HUES48 (cell line): Measurements from ENCODE around the gene TMEM203.

ENCODE experiments used
- H3K27ac ChIP-seq: one replicate; pipeline ENCODE4 v1.7.0; 2013; ENCODE audit warnings: low read depth, low read length, inconsistent platforms
- H3K27me3 ChIP-seq: 2 replicates; pipeline ENCODE4 v1.6.1; 2013; ENCODE audit warnings: mild to moderate bottlenecking, low read length; ENCODE audit not compliant: control insufficient read depth, insufficient read depth
- H3K36me3 ChIP-seq: 2 replicates; pipeline ENCODE4 v1.6.1; 2013; ENCODE audit warnings: low read length; ENCODE audit not compliant: control insufficient read depth, insufficient read depth
- H3K4me1 ChIP-seq: 2 replicates; pipeline ENCODE4 v1.6.1; 2013; ENCODE audit warnings: mild to moderate bottlenecking, low read length; ENCODE audit not compliant: control insufficient read depth, insufficient read depth
- H3K4me3 ChIP-seq: 2 replicates; pipeline ENCODE4 v1.5.1; 2013; ENCODE audit warnings: mild to moderate bottlenecking, low read depth, low read length
- H3K9ac ChIP-seq: 2 replicates; pipeline ENCODE4 v1.6.1; 2013; ENCODE audit warnings: mild to moderate bottlenecking, low read depth, low read length, moderate library complexity
- H3K9me3 ChIP-seq: 2 replicates; pipeline ENCODE4 v1.6.1; 2013; ENCODE audit warnings: low read length; ENCODE audit not compliant: control insufficient read depth, insufficient read depth

The TMEM203 gene

DNA sequence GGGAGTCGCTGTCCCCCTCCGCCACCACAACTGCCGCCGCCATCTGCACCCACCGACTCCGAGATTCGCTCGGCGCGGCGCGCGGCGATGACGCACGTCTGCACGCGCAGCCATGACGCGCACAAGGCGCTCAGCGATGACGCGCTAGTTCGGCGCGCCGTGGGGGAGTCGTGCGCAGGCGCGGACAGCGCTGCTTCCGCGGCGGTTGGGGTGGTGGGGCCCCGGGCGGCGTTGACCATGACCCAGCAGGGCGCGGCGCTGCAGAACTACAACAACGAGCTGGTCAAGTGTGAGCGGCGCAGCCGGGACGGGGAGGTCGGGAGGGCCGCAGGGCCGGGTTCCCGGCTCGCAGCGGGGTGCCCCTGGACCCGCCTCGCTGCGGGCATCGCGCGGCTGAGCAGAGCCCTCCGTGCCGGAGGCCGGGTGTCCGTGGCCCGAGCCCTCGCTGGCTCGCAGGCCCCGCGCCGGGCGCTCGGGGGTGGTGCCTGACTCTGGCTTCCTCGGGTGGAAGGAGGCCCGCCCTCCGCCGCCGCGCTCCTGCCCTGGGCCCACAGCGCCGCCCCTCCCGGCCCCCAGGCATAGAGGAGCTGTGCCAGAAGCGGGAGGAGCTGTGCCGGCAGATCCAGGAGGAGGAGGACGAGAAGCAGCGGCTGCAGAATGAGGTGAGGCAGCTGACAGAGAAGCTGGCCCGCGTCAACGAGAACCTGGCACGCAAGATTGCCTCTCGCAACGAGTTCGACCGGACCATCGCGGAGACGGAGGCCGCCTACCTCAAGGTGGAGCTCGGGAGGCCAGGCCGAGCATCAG, 16.8 kb downstream of the TMEM203 start, which contains the start of the genes ANAPC2 and SSNA1:
ANAPC2 (minus strand) TSS at position 71 of the 807 bp plus-strand sequence; CDS start at position 43, 28 bp downstream.
SSNA1 (plus strand) TSS at position 187 of the 807 bp plus-strand sequence; CDS start at position 238, 51 bp downstream.
- Histone ChIP-seq H3K4me1 (no peaks in the 10 kb centered on the region), H3K9ac (peak within 1 kb of the TSS; percentile 74), H3K9me3 (no peaks in the 10 kb centered on the region), H3K27me3 (no peaks in the 10 kb centered on the region), H3K36me3 (peaks cover 53% of the 10 kb centered on the region), H3K4me3 (peak within 1 kb of the TSS; percentile 87), H3K27ac (peak within 1 kb of the TSS; percentile 93)

DNA sequence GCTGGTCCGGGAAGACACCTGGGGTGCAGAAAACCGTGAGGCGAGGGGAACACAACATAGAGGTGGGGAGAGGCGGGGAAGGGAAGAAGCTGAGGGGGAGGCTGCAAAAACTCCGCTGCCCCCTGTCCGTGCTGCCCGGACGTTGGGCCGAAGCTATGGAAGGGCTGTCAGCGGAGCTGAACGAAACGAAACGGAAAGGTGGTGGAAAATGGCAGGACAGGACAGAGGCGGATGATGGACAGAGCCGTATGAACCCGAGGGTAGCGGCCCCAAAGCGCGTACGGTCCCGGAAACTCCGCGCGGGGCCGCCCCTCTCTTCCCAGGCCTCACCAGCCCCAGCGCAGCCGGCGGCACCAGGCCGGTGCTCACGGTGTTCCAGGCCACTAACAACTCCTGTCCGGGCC, 17.4 kb downstream of the TMEM203 start:
- Histone ChIP-seq H3K27ac (peak overlapping the region; percentile 93), H3K9ac (peak overlapping the region; percentile 54; the same call in 1 of the 2 replicates), H3K27me3 (no peaks in the 10 kb centered on the region), H3K4me3 (peak overlapping the region; percentile 87), H3K36me3 (peaks cover 59% of the 10 kb centered on the region), H3K4me1 (no peaks in the 10 kb centered on the region), H3K9me3 (no peaks in the 10 kb centered on the region)

DNA sequence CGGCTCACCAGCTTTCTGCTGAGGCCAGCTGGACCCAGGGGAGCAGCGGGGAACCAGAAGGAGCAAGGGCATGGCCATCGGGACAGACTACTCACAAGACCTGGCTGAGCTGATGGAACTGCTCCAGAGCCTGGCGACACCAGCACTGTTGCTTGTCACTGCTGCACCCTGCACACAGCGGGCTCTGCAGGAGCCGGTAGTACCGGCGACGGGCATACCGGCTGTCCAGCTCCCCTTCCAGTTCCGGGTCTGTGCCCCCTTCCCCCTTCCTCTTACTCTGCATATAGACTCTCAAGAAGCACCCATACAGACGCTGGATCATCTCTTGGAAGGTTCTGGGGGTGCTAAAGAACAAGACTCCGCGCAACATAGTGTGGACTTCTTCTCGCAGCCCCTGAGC, 18.1 kb downstream of the TMEM203 start:
- no peaks in the 10 kb centered on the region for H3K27me3 ChIP-seq
- no peaks in the 10 kb centered on the region for H3K4me1 ChIP-seq
- H3K27ac ChIP-seq, result no peak overlapping the region
- peaks cover 66% of the 10 kb centered on the region for H3K36me3 ChIP-seq
- no peak overlapping the region for H3K9ac ChIP-seq
- no peaks in the 10 kb centered on the region for H3K9me3 ChIP-seq
- peak overlapping the region; percentile 87 for H3K4me3 ChIP-seq

DNA sequence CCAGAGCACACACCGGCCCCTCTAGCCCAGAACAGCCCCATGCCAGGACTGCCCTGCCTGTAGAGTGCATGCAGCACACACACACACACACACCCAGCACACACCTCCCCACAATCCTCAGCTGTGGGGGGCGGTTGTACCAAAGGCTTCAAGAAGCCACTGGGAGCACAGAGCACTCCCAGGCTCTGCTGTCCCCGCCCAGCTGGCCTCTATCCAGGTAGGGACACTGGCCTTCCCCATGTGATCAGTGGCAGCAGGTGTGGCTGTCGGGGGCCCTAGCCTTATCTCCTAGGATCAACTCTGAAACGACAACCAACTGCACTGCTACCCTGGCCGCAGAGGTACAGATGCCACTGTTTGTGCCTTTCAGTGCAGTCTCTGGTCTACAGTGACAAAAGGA, 19.1 kb downstream of the TMEM203 start:
- Histone ChIP-seq H3K9me3 (no peaks in the 10 kb centered on the region), H3K4me1 (no peaks in the 10 kb centered on the region), H3K9ac (no peak overlapping the region), H3K4me3 (no peak overlapping the region), H3K27me3 (no peaks in the 10 kb centered on the region), H3K36me3 (peaks cover 63% of the 10 kb centered on the region), H3K27ac (no peak overlapping the region)

DNA sequence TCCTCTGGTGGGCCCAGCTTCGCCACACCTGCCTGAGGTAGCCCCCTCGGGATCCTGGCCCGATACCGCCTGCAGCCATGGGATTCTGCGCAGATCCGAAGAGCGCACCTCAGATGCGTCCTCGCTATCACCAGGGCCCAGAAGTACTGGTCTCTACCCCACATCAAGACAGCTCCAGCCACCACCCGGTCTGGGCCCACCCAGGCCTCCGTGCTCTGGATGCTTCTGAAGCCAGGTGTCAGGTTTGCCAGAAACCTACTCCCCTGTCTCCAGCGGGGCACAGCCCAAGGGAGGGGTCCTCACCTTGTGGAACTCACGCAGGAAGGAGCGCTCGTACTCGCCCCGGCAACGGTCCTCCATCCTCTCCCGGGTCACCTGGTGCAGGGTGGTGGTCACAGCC, 19.5 kb downstream of the TMEM203 start:
- Histone ChIP-seq H3K9me3 (no peaks in the 10 kb centered on the region), H3K36me3 (peaks cover 66% of the 10 kb centered on the region), H3K4me3 (no peak overlapping the region), H3K27ac (no peak overlapping the region), H3K27me3 (no peaks in the 10 kb centered on the region), H3K4me1 (no peaks in the 10 kb centered on the region), H3K9ac (no peak overlapping the region)

DNA sequence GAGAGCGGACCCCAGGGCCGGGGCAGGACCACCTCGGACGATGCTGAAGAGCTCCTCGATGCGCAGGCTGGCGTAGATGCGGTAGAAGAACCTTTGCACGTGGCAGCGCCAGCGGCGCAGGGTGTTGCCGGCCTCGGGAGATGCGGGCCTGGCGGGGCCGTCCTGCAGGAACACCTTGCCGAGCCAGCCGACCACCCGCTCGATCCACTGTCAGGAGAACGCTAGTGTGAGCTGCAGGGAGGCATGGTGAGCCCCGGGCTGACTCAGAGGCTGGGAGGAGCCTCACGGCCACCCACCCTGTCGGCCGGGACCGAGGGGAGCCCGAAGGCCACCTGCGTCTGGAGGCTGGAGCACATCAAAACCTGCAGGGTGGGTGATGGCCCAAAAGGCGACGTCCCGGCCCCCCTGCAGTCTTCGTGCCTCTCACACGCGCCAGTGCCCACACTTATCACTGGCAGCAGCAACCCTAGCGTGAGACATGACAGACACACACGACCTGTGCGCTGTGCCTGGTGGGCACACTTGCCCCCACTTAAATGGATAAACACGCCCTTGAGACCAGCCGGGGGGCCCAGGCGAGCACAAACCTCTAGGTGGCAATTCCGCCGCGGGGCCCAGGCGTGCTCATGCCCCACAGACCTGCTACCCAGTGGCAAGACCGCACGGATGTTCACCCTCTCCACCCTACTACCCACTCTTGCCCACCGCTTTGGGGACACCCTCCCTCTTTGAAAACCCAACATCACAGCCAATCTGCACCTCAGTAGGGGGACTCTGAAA, 20.4 kb downstream of the TMEM203 start:
- H3K27ac ChIP-seq, result no peak overlapping the region
- H3K9ac ChIP-seq, result no peak overlapping the region
- H3K9me3 ChIP-seq, result no peaks in the 10 kb centered on the region
- no peaks in the 10 kb centered on the region for H3K27me3 ChIP-seq
- H3K36me3 ChIP-seq, result peaks cover 66% of the 10 kb centered on the region
- H3K4me3 ChIP-seq, result no peak overlapping the region
- no peaks in the 10 kb centered on the region for H3K4me1 ChIP-seq

DNA sequence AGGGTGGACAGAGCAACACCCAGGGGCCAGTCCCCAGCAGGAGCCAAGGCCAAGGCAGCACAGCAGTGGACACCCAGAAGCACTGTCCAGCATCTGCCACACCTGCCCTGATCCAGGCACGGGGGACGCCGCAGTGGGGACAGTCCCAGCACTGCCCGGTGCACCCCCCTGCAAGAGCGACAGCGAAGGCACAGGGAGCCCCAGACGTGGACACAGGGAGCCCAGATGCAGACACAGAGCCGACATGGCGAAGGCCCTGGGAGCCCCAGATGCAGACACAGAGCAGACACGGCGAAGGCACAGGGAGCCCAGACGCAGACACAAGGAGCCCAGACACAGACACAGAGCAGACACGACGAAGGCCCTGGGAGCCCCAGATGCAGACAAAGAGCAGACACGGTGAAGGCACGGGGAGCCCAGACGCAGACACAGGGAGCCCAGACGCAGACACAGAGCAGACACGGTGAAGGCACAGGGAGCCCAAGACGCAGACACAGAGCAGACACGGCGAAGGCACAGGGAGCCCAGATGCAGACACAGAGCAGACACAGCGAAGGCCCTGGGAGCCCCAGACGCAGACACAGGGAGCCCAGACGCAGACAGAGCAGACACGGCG, 21.4 kb downstream of the TMEM203 start:
- no peak overlapping the region for H3K4me3 ChIP-seq
- H3K9me3 ChIP-seq, result no peaks in the 10 kb centered on the region
- no peak overlapping the region for H3K9ac ChIP-seq
- H3K27ac ChIP-seq, result no peak overlapping the region
- no peaks in the 10 kb centered on the region for H3K4me1 ChIP-seq
- H3K36me3 ChIP-seq, result peaks cover 71% of the 10 kb centered on the region
- H3K27me3 ChIP-seq, result no peaks in the 10 kb centered on the region

DNA sequence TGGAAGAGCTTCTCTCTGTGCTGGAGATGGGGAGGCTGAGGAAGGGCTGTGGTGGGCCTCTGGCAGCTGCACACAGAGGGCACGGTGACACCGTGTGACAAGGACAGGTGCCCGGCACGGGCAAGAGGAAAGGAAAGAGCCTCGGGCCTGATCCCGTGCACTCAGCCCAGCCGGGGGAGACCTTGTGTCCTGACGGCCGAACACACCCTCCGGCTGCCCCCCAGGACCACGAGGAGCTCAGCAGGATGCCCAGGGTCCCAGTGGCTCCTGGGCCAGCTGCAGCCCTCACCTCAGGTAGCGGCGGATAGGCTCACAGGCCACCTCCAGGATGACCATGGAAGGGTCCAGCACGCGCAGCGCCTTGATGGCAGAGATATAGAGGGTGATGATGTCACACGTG, 22.6 kb downstream of the TMEM203 start:
- Histone ChIP-seq H3K9me3 (no peaks in the 10 kb centered on the region), H3K9ac (no peak overlapping the region), H3K27me3 (no peaks in the 10 kb centered on the region), H3K4me3 (no peak overlapping the region), H3K36me3 (peaks cover 75% of the 10 kb centered on the region), H3K4me1 (no peaks in the 10 kb centered on the region), H3K27ac (no peak overlapping the region)

DNA sequence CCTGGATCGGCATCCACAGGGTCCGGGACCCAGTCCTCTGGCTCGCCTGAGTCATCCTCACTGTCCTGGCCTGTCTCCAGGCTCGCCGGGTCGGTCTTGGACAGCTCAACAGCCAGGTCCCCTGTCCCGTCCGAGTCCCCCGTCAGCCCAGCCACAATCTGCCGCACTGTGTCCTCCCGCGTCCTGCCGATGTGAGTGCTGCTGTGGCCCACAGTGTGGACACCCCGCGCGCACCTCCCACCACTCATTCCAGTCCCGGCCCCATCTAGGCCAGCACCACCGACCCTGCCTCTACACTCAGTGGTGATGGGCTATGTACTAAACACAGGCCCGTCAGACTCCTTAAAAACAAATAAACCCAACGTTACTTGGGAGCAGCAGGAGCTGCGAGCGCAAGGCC, 23.8 kb downstream of the TMEM203 start:
- Histone ChIP-seq H3K9ac (no peak overlapping the region), H3K27ac (no peak overlapping the region), H3K9me3 (no peaks in the 10 kb centered on the region), H3K4me1 (no peaks in the 10 kb centered on the region), H3K36me3 (peaks cover 69% of the 10 kb centered on the region), H3K4me3 (no peak overlapping the region), H3K27me3 (no peaks in the 10 kb centered on the region)

DNA sequence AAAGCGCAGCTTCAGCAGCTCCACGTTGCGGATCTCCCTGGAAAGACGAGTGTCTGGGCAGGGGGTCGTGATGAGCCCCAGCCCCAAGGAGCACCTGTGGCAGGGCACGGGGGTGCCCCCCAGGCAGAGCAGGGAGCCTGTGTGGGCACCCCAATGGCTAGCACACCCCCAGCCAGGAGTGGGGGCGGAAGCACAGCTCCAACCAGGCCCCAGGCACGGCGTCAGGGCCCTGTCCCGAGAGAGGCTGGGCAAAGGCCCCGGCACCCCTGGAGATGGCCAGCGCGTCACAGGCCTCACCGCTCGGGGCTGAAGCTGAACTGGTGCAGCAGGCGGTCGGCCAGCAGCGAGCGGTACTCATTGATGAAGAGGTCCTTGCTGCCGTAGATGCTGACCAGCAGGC, 25.0 kb downstream of the TMEM203 start:
- Histone ChIP-seq H3K27me3 (peaks cover 5% of the 10 kb centered on the region; the same call in 1 of the 2 replicates), H3K4me1 (no peaks in the 10 kb centered on the region; the same call in 1 of the 2 replicates), H3K9me3 (no peaks in the 10 kb centered on the region), H3K9ac (no peak overlapping the region), H3K36me3 (peaks cover 57% of the 10 kb centered on the region), H3K27ac (no peak overlapping the region), H3K4me3 (no peak overlapping the region)
